ENCODE data around the gene MCF2. TPM values are rescaled to one million over a fixed set of nuclear protein-coding genes. Genes with fewer than 3 reads are reported as not detected.

MCF2 gene
- total and polyA plus RNA-seq, 2 of the 4 experiments (the other 2 are of a cell fraction): 0.07 TPM; not detected in 1

GRCh38 chrX:139680356-139680755 is 27.6 kb downstream of the MCF2 start:
- ChIA-PET POLR2A (ENCODE audit: unreplicated experiment) (no interaction called here), CTCF (no interaction called here)
- H3K79me1 ChIP-seq (ENCODE audit: low read depth in 1 of 2, low read length in 2 of 2): no peaks in the 10 kb centered on the region
- H3K27me3 ChIP-seq (ENCODE audit: control insufficient read depth, insufficient read depth, low read length): no peaks in the 10 kb centered on the region
- no peak overlapping the region for H3K56ac ChIP-seq (ENCODE audit: extremely low read depth, insufficient read depth, low read length)
- H4K20me1 ChIP-seq (ENCODE audit: insufficient read depth, low read length): no peaks in the 10 kb centered on the region
- H4K8ac ChIP-seq (ENCODE audit: low read depth in 2 of 2, low read length in 2 of 2): no peak overlapping the region
- dilution Hi-C loops (cut with HindIII; ENCODE audit: low sequenced_read_pairs, unreplicated experiment) (no loop called here), in situ Hi-C loops (cut with MboI; ENCODE audit: low sequenced_read_pairs) (no loop called here), intact Hi-C loops (cut with micrococcal nuclease) (no loop called here)
- no peak overlapping the region for H3K18ac ChIP-seq (ENCODE audit: low read depth, low read length)
- H4K91ac ChIP-seq (ENCODE audit: insufficient read depth, low read depth, low read length): no peak overlapping the region
- no peak overlapping the region for H2BK5ac ChIP-seq (ENCODE audit: low read depth, low read length, poor library complexity, severe bottlenecking)
- H2BK120ac ChIP-seq (ENCODE audit: low read depth, low read length): no peak overlapping the region
- no peak overlapping the region for H2BK15ac ChIP-seq (ENCODE audit: low read depth, low read length)
- DNase-seq (no peak), ATAC-seq (ENCODE audit: low read depth) (no peak)
- no peaks in the 10 kb centered on the region for H3K4me1 ChIP-seq (ENCODE audit: control insufficient read depth, insufficient read depth, low read length)
- no peak overlapping the region for H3K4ac ChIP-seq (ENCODE audit: low read depth, low read length)
- H3K36me3 ChIP-seq (ENCODE audit: control insufficient read depth, insufficient read depth, low read length): no peaks in the 10 kb centered on the region
- H4K5ac ChIP-seq (ENCODE audit: low read depth, low read length): no peak overlapping the region
- H2AK9ac ChIP-seq (replicated peaks; ENCODE audit: low read depth, low read length, poor library complexity): no peak overlapping the region
- BruUV-seq (replicated peaks): no TSS peak
- H3K9me3 ChIP-seq (ENCODE audit: control insufficient read depth, insufficient read depth, low read length): no peaks in the 10 kb centered on the region
- no peak overlapping the region for H2AFZ ChIP-seq (replicated peaks; ENCODE audit: low read length, poor library complexity)
- TF ChIP-seq BHLHE40 (IDR thresholded peaks at IDR 0.05; ENCODE audit: low read depth, low read length) (no peak), POLR2A (IDR thresholded peaks at IDR 0.05; ENCODE audit: low read depth, low read length) (no peak), SMC3 (IDR thresholded peaks at IDR 0.05; ENCODE audit: low read depth, low read length) (no peak), USF2 (IDR thresholded peaks at IDR 0.05; ENCODE audit: low read depth, low read length) (no peak), CHD1 (IDR thresholded peaks at IDR 0.05; ENCODE audit: low read depth, low read length) (no peak), ELK1 (IDR thresholded peaks at IDR 0.05; ENCODE audit: borderline replicate concordance, low read depth, low read length) (no peak), CEBPB (IDR thresholded peaks at IDR 0.05; ENCODE audit: low read depth, low read length) (no peak), FOS (IDR thresholded peaks at IDR 0.05; ENCODE audit: low read depth, low read length) (no peak), NFE2L2 (IDR thresholded peaks at IDR 0.05; ENCODE audit: low read depth, low read length) (no peak)
- H2AK5ac ChIP-seq (ENCODE audit: low read depth, low read length): no peak overlapping the region
- H3K23ac ChIP-seq (ENCODE audit: low read depth, low read length): no peak overlapping the region
- H3K14ac ChIP-seq (replicated peaks; ENCODE audit: low read depth, low read length): no peak overlapping the region
- no peak overlapping the region for H3K9ac ChIP-seq (ENCODE audit: low read depth, low read length)
- H3K4me2 ChIP-seq (ENCODE audit: low read depth, low read length): no peak overlapping the region
- H2BK20ac ChIP-seq (ENCODE audit: low read depth, low read length): no peak overlapping the region
- no peak overlapping the region for H3K27ac ChIP-seq (ENCODE audit: insufficient read depth, low read length)
- WGBS, 2 experiments (ENCODE audit: extremely low coverage in 2 of 2, insufficient read length in 1 of 2): no CpG with 5 or more reads among the region's 3 CpGs
- no peak overlapping the region for H3K4me3 ChIP-seq (ENCODE audit: insufficient read depth, low read depth, low read length)
- no peaks in the 10 kb centered on the region for H3K9me1 ChIP-seq (ENCODE audit: insufficient read depth, low read length)
